Measurements from ENCODE around the gene JMJD8. TPM values are rescaled to one million over a fixed set of nuclear protein-coding genes. Genes with fewer than 3 reads are reported as not detected.

Gene JMJD8
- total and polyA plus RNA-seq, 2 experiments from 2014 or later: 48.5 to 82.5 TPM

- H3K79me2 ChIP-seq (replicated peaks; ENCODE audit: insufficient read depth): no peaks in the 10 kb centered on the region
- no peaks in the 10 kb centered on the region for H4K20me1 ChIP-seq (replicated peaks; ENCODE audit: insufficient read depth)
- no peaks in the 10 kb centered on the region for H3K9me2 ChIP-seq (ENCODE audit: insufficient read depth)
- H3K4me1 ChIP-seq (ENCODE audit: insufficient read depth): no peaks in the 10 kb centered on the region; the same call in 1 of the 2 replicates
- H3K36me3 ChIP-seq (ENCODE audit: insufficient read depth): no peaks in the 10 kb centered on the region
- Mint-ChIP-seq H3K4me3 (no peak overlapping the region), H3K27ac (no peak overlapping the region), H3K4me1 (no peaks in the 10 kb centered on the region), H3K36me3 (ENCODE audit: low read depth) (no peaks in the 10 kb centered on the region; the same call in 2 of the 3 replicates), H3K27me3 (ENCODE audit: insufficient read depth, low read depth, poor library complexity) (peaks cover 5% of the 10 kb centered on the region), H3K9me3 (no peaks in the 10 kb centered on the region)
- no peak overlapping the region for H3K27ac ChIP-seq (ENCODE audit: low read depth)
- TF ChIP-seq ETS1 (IDR thresholded peaks at IDR 0.05) (no peak), ZNF331 (CRISPR knock-in tag; IDR thresholded peaks at IDR 0.05; ENCODE audit: low read depth) (no peak), ZNF462 (CRISPR knock-in tag; IDR thresholded peaks at IDR 0.05) (no peak), EZH2 (IDR thresholded peaks at IDR 0.05; ENCODE audit: low read depth, unreplicated experiment) (no peak), CTCF (conservative IDR thresholded peaks at IDR 0.05; ENCODE audit: low read depth in 2 of 2) (no peak), JUNB (IDR thresholded peaks at IDR 0.05; ENCODE audit: unreplicated experiment) (no peak), REST (IDR thresholded peaks at IDR 0.05; ENCODE audit: unreplicated experiment) (no peak), POLR2AphosphoS5 (IDR thresholded peaks at IDR 0.05; ENCODE audit: low read depth) (no peak), STAT1 (IDR thresholded peaks at IDR 0.05; ENCODE audit: unreplicated experiment) (no peak), ZNF114 (CRISPR knock-in tag; IDR thresholded peaks at IDR 0.05) (no peak), NANOG (IDR thresholded peaks at IDR 0.05; ENCODE audit: borderline replicate concordance) (no peak), CREB1 (CRISPR knock-in tag; IDR thresholded peaks at IDR 0.05; ENCODE audit: low read depth) (no peak), EZH2phosphoT487 (IDR thresholded peaks at IDR 0.05; ENCODE audit: unreplicated experiment) (no peak)
- H3K4me2 ChIP-seq: no peak overlapping the region
- ATAC-seq (no peak), DNase-seq (ENCODE audit: low spot score) (no peak)
- H3F3A ChIP-seq (replicated peaks; ENCODE audit: low read depth): peaks cover 11% of the 10 kb centered on the region; the same call in 1 of the 2 replicates
- H3K27me3 ChIP-seq (ENCODE audit: insufficient read depth): no peaks in the 10 kb centered on the region
- no peak overlapping the region for H3K4me3 ChIP-seq
- H2AFZ ChIP-seq: no peak overlapping the region
Observed at GRCh38 chr16:651844-652243, 32.3 kb downstream of the JMJD8 start.
